ENCODE results near the gene TIPRL. TPM values are rescaled to one million over a fixed set of nuclear protein-coding genes. Genes with fewer than 3 reads are reported as not detected.
"Not testable (repeated sequence)": the region's sequence is repeated elsewhere in the genome, so short reads cannot be mapped to it uniquely, and the experiment has no call there.

The TIPRL gene
- total RNA-seq, 2 donors from 2014 or later: 4.9 to 10.1 TPM

- intact Hi-C loops (cut with DNase I): no loop called here
- WGBS, 2 donors: 47 to 59% methylated on average over 3 to 5 of the region's 5 CpGs
- Histone ChIP-seq H3K4me3 (no peak overlapping the region), H3K27me3 (no peaks in the 10 kb centered on the region), H3K27ac (no peak overlapping the region), H3K36me3 (replicated peaks in 1 of 2; ENCODE audit: insufficient read depth in 1 of 2, low read depth in 2 of 2) (no peaks in the 10 kb centered on the region), H3K9me3 (no peaks in the 10 kb centered on the region), H3K4me1 (no peaks in the 10 kb centered on the region)
- DNase-seq (no peak), ATAC-seq (no peak)
- no peak for TF ChIP-seq POLR2A (IDR thresholded peaks at IDR 0.05)
- no peak for TF ChIP-seq CTCF (IDR thresholded peaks at IDR 0.05)
These were observed 32.6 kb upstream of the TIPRL start for GRCh38 chr1:168146160-168146539.

GRCh38 chr1:168146626-168147025 lies 32.1 kb upstream of the TIPRL start:
- Histone ChIP-seq H3K27me3 (no peaks in the 10 kb centered on the region), H3K9me3 (no peaks in the 10 kb centered on the region), H3K27ac (no peak overlapping the region), H3K4me3 (no peak overlapping the region), H3K4me1 (no peaks in the 10 kb centered on the region), H3K36me3 (replicated peaks in 1 of 2; ENCODE audit: insufficient read depth in 1 of 2, low read depth in 2 of 2) (no peaks in the 10 kb centered on the region)
- intact Hi-C loops (cut with DNase I): no loop called here
- WGBS, 2 donors: 74 to 79% methylated on average over 11 of the region's 11 CpGs
- ATAC-seq: no peak
- TF ChIP-seq POLR2A (IDR thresholded peaks at IDR 0.05): no peak
- no peak for TF ChIP-seq CTCF (IDR thresholded peaks at IDR 0.05)
- no peak for DNase-seq

DNA sequence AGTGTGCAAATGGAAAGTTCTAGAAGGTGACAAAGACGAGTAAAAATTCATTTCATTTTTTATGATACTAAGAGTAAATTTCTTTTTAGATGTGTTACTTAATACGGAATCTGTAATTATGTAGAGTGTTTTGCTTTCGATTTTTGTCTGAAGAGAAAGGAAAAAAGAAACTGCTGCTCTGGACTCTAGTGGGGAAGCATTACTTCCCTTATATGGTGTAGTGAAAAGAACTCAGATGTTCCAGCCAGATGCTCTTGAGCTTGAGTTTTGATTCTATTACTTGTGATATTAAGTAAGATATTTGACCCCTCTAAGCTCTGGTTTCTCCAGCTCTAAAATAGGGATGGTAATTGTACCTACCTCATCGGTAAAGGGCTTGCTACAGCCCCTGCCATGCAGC lies 29.8 kb upstream of the TIPRL start:
- ATAC-seq (no peak), DNase-seq (no peak)
- 59 to 69% methylated on average over 4 of the region's 4 CpGs for WGBS, 2 donors
- intact Hi-C loops (cut with DNase I): no loop called here
- Histone ChIP-seq H3K4me1 (no peaks in the 10 kb centered on the region), H3K36me3 (replicated peaks in 1 of 2; ENCODE audit: insufficient read depth in 1 of 2, low read depth in 2 of 2) (no peaks in the 10 kb centered on the region), H3K27ac (no peak overlapping the region), H3K9me3 (no peaks in the 10 kb centered on the region), H3K4me3 (no peak overlapping the region), H3K27me3 (no peaks in the 10 kb centered on the region)
- TF ChIP-seq POLR2A (IDR thresholded peaks at IDR 0.05) (no peak), CTCF (IDR thresholded peaks at IDR 0.05) (no peak)

GRCh38 chr1:168150283-168150682 lies 28.5 kb upstream of the TIPRL start:
- H3K9me3 ChIP-seq: no peaks in the 10 kb centered on the region
- H3K27ac ChIP-seq: no peak overlapping the region
- H3K4me3 ChIP-seq: no peak overlapping the region
- TF ChIP-seq CTCF (IDR thresholded peaks at IDR 0.05) (no peak), POLR2A (IDR thresholded peaks at IDR 0.05) (no peak)
- no peaks in the 10 kb centered on the region for H3K36me3 ChIP-seq (replicated peaks in 1 of 2; ENCODE audit: insufficient read depth in 1 of 2, low read depth in 2 of 2)
- H3K4me1 ChIP-seq: no peaks in the 10 kb centered on the region
- no peak for ATAC-seq
- intact Hi-C loops (cut with DNase I): no loop called here
- DNase-seq: no peak
- H3K27me3 ChIP-seq: no peaks in the 10 kb centered on the region
- 83 to 100% methylated on average over 1 of the region's 1 CpG for WGBS, 2 donors

- ATAC-seq (no peak), DNase-seq (no peak)
- Histone ChIP-seq H3K4me1 (no peaks in the 10 kb centered on the region), H3K36me3 (replicated peaks in 1 of 2; ENCODE audit: insufficient read depth in 1 of 2, low read depth in 2 of 2) (no peaks in the 10 kb centered on the region), H3K9me3 (no peaks in the 10 kb centered on the region), H3K27ac (no peak overlapping the region), H3K27me3 (no peaks in the 10 kb centered on the region), H3K4me3 (no peak overlapping the region)
- intact Hi-C loops (cut with DNase I): no loop called here
- TF ChIP-seq CTCF (IDR thresholded peaks at IDR 0.05) (no peak), POLR2A (IDR thresholded peaks at IDR 0.05) (no peak)
- WGBS, 2 donors: 77 to 86% methylated on average over 4 of the region's 4 CpGs
These were observed 26.8 kb upstream of the TIPRL start for GRCh38 chr1:168151935-168152334.

- ATAC-seq; H3K4me1 ChIP-seq; H3K4me3 ChIP-seq; H3K27me3 ChIP-seq; H3K27ac ChIP-seq; H3K9me3 ChIP-seq; intact Hi-C loops (cut with DNase I); DNase-seq; H3K36me3 ChIP-seq (replicated peaks in 1 of 2; ENCODE audit: insufficient read depth in 1 of 2, low read depth in 2 of 2): not testable (repeated sequence)
- 54 to 70% methylated on average over 4 of the region's 4 CpGs for WGBS, 2 donors
These were observed 24.1 kb upstream of the TIPRL start for GRCh38 chr1:168154707-168155106.
